Measurements from ENCODE around the gene SIGLEC14.

The SIGLEC14 gene

GRCh38 chr19:51610576-51610975 lies 36.0 kb downstream of the SIGLEC14 start:
- no peak for DNase-seq

DNA sequence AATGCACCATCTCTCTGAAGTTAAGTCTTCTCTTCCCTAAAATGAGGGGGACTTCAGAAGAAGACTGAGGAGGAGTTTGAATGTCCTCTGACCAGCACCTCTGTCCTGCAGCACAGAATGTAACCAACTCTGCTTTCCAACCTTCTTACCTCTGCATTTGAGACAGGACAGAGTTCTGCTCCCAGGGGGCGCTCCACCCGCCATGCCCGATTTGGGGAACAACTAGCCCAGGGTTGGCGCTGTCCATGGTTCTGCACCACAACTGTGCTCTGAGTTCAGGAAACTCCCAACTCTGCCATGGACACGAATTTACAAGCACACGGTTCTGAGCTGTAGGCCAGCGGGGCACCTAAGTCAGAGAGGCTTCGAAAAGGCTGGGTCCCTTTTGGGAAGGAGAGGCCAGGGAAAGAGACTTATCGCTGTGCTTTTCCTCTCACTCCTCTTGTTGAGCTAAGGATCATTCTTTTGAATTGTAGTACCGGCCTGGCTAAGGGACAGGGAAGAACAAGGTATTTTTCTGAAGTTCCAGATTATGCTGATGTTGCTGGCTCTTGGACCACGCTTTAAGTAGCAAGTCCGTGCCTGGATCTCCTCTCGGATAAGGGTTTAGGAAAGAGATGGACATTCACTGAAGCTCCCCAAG lies 38.6 kb downstream of the SIGLEC14 start:
- DNase-seq: peak; percentile 86

DNA sequence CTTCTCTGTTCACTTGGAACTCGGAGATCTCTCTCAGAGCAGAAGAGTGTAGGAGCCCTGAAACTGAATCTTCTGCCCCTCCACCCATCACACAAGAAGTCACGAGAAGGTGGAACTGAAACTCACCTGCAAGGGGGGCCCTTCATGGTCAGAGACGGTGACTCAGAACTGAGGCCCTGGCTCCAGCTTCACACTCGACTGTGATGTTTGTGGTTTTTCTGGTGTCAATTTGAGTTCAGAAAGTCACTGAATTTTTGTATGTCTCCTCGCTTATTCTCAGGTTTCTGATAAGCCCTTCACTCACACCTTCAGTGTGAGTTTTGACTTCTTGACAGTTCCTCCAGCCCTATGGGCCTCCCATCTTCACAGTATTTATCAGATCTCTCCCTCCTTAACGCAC lies 39.5 kb downstream of the SIGLEC14 start:
- DNase-seq: peak; percentile 62

DNA sequence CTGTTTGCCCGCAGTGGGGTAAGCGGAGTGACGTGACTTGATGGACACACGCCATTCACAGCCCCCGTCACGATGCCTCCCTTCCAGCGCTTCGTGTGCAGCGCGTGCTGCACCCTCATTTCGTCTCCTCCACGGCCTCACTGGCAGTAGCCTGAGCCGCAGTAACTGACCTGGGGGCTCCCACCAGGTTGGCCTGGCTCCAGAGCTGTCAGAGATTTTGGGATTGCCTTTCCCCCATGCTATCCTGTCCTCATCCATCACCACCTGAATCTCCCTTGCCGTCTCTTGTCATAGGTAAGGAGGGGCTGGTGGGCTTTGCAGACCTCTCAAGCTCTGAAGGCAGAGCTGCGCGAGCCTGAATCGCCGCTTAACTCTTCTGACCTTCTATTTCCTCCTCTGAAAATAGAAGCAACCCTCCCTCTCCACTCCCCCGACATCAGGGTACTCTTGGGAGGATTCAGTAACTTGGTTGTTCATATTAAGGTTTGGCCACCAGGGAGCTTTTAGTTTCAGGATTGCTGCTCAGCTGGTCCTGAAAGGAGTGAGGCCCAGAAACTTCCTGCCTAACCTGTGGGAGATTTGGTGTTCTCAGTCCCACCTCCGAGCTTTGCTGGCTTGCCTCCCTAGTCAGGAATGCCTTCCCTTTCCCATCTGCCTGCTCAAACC lies 44.3 kb downstream of the SIGLEC14 start:
- no peak for DNase-seq

DNA sequence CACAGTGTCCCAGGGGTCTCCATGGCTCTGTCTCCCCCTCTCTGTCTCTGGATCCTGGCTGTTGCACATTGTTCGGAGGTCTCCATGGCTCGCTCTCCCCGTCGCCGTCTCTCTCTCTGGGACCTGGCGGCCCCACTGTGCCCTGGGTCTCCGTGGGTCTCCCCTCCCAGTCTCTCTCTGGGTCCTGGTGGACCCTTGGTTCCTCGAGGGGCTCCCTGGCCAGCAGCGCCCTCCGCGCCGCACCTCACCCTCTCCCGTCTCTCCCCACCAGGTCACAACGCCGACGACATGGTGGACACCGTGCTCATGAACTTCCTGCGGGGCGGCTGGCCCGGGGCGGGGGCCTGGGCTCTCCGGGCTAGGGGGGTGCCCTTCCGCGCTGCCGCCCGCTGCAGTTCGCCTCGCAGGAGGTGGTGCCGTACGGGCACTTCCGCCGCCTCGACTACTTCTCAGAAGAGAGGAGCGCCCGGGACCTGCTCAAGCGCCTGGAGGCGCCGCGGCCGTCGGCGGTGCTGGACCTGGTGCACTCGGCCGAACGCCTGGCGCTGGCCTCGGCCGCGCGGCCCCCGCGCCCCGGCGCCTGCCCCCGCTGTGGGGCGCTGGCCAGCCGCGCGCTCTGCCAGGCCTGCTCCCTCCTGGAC lies 45.6 kb downstream of the SIGLEC14 start:
- no peak for DNase-seq

- DNase-seq: no peak
Measured at GRCh38 chr19:51599084-51599483, 47.5 kb downstream of the SIGLEC14 start.

DNA sequence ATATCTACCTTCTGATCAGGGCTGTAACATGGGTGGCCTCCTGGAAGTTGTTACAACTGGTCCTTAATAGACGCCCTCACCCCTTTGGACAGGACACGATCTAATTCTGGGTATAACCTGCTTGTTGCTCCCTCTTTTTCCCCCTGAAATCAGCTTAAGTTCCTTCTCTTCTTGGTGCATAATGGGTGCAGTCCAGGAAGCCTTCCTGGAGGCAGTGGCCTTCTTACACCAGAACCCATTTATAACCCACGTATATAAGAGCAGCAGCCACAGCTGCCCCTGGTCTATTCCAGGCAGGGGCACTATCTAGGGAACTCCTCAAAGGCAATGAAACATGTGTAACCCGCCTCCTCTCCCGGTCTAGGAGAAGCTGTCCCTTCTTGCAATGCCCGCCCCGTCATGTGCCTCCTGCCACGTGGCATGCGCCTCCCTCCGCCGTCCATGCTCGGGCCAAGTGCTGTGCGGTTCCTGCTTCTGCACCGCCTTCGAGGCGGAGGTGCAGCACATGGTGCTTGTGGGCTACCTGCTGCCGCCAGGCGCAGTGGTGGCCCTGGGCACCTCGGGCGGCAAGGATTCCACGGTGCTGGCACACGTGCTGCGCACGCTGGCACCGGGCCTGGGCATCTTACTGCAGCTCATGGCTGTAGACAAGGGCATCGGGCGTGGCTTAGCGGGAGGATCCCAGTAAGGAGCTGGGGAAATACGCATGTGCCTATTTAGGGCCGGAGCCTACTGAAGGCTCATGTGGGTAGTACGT lies 48.3 kb downstream of the SIGLEC14 start:
- DNase-seq: no peak

DNA sequence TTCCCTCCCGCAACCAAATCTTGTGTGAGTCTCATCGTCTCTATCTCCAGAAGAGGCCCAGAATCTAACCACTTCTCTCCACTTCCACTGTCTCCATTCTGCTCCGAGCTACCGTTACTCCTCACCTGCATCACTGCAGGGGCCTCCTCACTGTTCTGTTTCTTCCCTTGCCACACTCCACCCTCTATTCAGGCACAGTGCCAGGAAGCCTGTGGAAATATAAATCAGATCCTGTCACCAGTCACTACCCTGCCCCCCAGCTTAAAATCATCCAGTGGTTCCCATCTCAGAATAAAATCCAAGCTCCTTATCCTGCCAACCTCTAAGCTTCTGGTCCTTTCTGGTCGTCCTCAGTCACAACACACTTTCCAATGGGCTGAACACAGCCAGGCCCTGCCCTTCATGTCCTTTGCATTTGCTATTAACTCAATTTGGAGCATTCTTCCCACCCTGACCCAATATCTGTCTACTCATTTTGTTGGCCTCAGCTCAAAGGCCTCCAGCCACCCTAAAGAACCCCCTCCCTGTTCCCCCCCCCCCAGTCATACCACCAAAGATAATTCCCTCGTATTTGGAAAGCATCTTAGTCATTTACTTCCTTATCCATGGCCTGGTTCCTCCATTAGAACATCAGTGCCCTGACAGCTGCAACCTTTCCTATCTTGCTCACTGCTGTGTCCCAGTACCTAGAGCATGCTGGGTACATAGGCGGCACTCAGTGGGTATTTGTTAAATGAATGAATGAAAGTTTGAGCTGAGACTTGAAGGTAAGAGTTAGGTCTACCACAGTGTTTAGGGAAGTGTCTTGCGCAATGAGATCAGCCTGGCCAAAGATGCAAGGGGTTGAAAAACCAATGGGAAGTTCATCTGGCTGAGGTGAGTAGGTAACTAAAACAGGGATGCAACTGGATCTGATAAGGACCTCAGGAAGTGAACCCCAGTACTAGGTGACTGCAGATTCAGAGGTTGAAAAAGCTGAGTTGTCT lies 51.1 kb downstream of the SIGLEC14 start:
- DNase-seq: no peak

- no peak for DNase-seq
Measured at GRCh38 chr19:51594774-51595109, 51.9 kb downstream of the SIGLEC14 start.

GRCh38 chr19:51593969-51594773 lies 52.5 kb downstream of the SIGLEC14 start:
- peak; percentile 97 for DNase-seq

GRCh38 chr19:51593138-51593890 lies 53.3 kb downstream of the SIGLEC14 start:
- DNase-seq: no peak

Data from stimulated activated CD8-positive, alpha-beta memory T cell treated with anti-CD3 and anti-CD28 coated beads, Interleukin-4, amount 100 ng/mL, for 48 hours (primary cell).